CD4-positive, CD25-positive, alpha-beta regulatory T cell (primary cell): ENCODE measurements around the gene STAT5A. TPM values are rescaled to one million over a fixed set of nuclear protein-coding genes. Genes with fewer than 3 reads are reported as not detected.
"Not testable (repeated sequence)": the region's sequence is repeated elsewhere in the genome, so short reads cannot be mapped to it uniquely, and the experiment has no call there.

ENCODE experiments used
- ATAC-seq, 2 donors: fragments of 150-1000 bp; cut with Tn5 transposase; one replicate each; pipeline ENCODE4 v1.10.0; 2021; ENCODE audit warnings: low read depth in 2 of 2, moderate number of reproducible peaks in 2 of 2, moderate library complexity in 1 of 2
- DNase-seq, 3 donors: peaks; one replicate each; pipeline versions ENCODE4 v3.0.0 to v3.0.0-alpha.2; 2012 to 2022; ENCODE audit warnings: mixed read lengths in 1 of 3
- H3K27ac ChIP-seq: one replicate; pipeline ENCODE4 v1.7.0; 2013; ENCODE audit warnings: mild to moderate bottlenecking, low read length; ENCODE audit not compliant: insufficient read depth, poor library complexity, severe bottlenecking
- H3K27me3 ChIP-seq: one replicate; pipeline ENCODE4 v1.7.0; 2013; ENCODE audit warnings: low read length; ENCODE audit not compliant: control insufficient read depth, insufficient read depth
- H3K36me3 ChIP-seq: one replicate; pipeline ENCODE4 v1.7.0; 2013; ENCODE audit warnings: mild to moderate bottlenecking, low read length, moderate library complexity; ENCODE audit not compliant: control insufficient read depth, insufficient read depth
- H3K4me1 ChIP-seq: 2 replicates; pipeline ENCODE4 v1.7.0; 2013; ENCODE audit warnings: mild to moderate bottlenecking, low read length; ENCODE audit not compliant: insufficient read depth, control insufficient read depth, poor library complexity, severe bottlenecking
- H3K4me3 ChIP-seq: one replicate; pipeline ENCODE4 v1.7.0; 2013; ENCODE audit warnings: low read depth, mild to moderate bottlenecking, low read length, moderate library complexity
- H3K9me3 ChIP-seq, 2 experiments: 1 replicate in 1 of 2; 2 replicates in 1 of 2; pipeline ENCODE4 v1.7.0; 2013; ENCODE audit warnings: low read length in 2 of 2, mild to moderate bottlenecking in 1 of 2, moderate library complexity in 1 of 2; ENCODE audit not compliant: control insufficient read depth in 2 of 2
- H3K27ac Mint-ChIP-seq, 3 donors: one replicate each; pipeline ENCODE4 v1.8.0; 2020 to 2022; ENCODE audit warnings: mild to moderate bottlenecking in 3 of 3, mixed read lengths in 3 of 3, moderate library complexity in 2 of 3
- H3K27me3 Mint-ChIP-seq: one replicate; pipeline ENCODE4 v1.8.0; 2022; ENCODE audit warnings: mild to moderate bottlenecking, mixed read lengths
- H3K36me3 Mint-ChIP-seq: one replicate; pipeline ENCODE4 v1.8.0; 2020; ENCODE audit warnings: mixed read lengths
- H3K4me1 Mint-ChIP-seq, 4 donors: one replicate each; pipeline ENCODE4 v1.8.0; 2020 to 2022; ENCODE audit warnings: mixed read lengths in 4 of 4, mild to moderate bottlenecking in 1 of 4
- H3K4me3 Mint-ChIP-seq, 4 donors: one replicate each; pipeline ENCODE4 v1.8.0; 2020 to 2022; ENCODE audit warnings: mild to moderate bottlenecking in 4 of 4, mixed read lengths in 4 of 4, moderate library complexity in 3 of 4
- H3K9me3 Mint-ChIP-seq, 7 donors: one replicate each; pipeline ENCODE4 v1.8.0; 2020 to 2022; ENCODE audit warnings: mixed read lengths in 7 of 7, mild to moderate bottlenecking in 3 of 7, moderate library complexity in 2 of 7
- polyA plus RNA-seq, 4 donors: library from polyadenylated mRNA; unstranded; fragments of 300-500 nt; fragmentation: Illumina TruSeq; gene quantifications; one replicate each; pipeline ENCODE4 v1.2.3, GENCODE V29; 2021
- total RNA-seq: library from RNA; stranded (reverse); gene quantifications from one replicate; pipeline ENCODE4 v1.2.3, GENCODE V29; 2022

STAT5A gene
- total and polyA plus RNA-seq, 5 donors from 2014 or later: 71.1 to 177 (median 76.8) TPM

- ATAC-seq (no peak), DNase-seq (no peak)
- peaks cover 9% of the 10 kb centered on the region for H3K36me3 Mint-ChIP-seq
- H3K9me3 Mint-ChIP-seq: no peaks in the 10 kb centered on the region
- H3K4me1 Mint-ChIP-seq: peaks cover 33 to 73% (median 55%) of the 10 kb centered on the region in 4 donors
- H3K4me3 Mint-ChIP-seq: peak overlapping the region in 2 of 4 donors; percentile 0 to 50
- no peaks in the 10 kb centered on the region for H3K27me3 Mint-ChIP-seq
- H3K4me3 ChIP-seq: no peak overlapping the region
- H3K27me3 ChIP-seq: no peaks in the 10 kb centered on the region
- H3K36me3 ChIP-seq: peaks cover 10% of the 10 kb centered on the region
- H3K4me1 ChIP-seq: peaks cover 19% of the 10 kb centered on the region
- peak overlapping the region in 2 of 3 donors; percentile 54 to 75 for H3K27ac Mint-ChIP-seq
- H3K27ac ChIP-seq: no peak overlapping the region
- no peaks in the 10 kb centered on the region for H3K9me3 ChIP-seq
Measured at GRCh38 chr17:42358434-42358833, 70.1 kb downstream of the STAT5A start.

- ATAC-seq (no peak), DNase-seq (no peak)
- peaks cover 10% of the 10 kb centered on the region for H3K36me3 ChIP-seq
- Mint-ChIP-seq H3K27ac (peak overlapping the region in 1 of 3 donors; percentile 54), H3K9me3 (peaks cover 0 to 2% (median 0%) of the 10 kb centered on the region in 7 donors), H3K4me1 (peaks cover 32 to 74% (median 57%) of the 10 kb centered on the region in 4 donors), H3K4me3 (no peak overlapping the region), H3K27me3 (no peaks in the 10 kb centered on the region), H3K36me3 (peaks cover 10% of the 10 kb centered on the region)
- peaks cover 20% of the 10 kb centered on the region for H3K4me1 ChIP-seq
- no peak overlapping the region for H3K27ac ChIP-seq
- no peaks in the 10 kb centered on the region for H3K9me3 ChIP-seq
- no peaks in the 10 kb centered on the region for H3K27me3 ChIP-seq
- H3K4me3 ChIP-seq: no peak overlapping the region
Measured at GRCh38 chr17:42359133-42359532, 70.8 kb downstream of the STAT5A start.

GRCh38 chr17:42360388-42360787 lies 72.1 kb downstream of the STAT5A start:
- not testable (repeated sequence) for H3K27ac ChIP-seq, H3K27me3 ChIP-seq, H3K9me3 ChIP-seq, H3K4me3 ChIP-seq, H3K27me3 Mint-ChIP-seq, DNase-seq, H3K27ac Mint-ChIP-seq, H3K9me3 Mint-ChIP-seq, ATAC-seq, H3K36me3 ChIP-seq, H3K4me3 Mint-ChIP-seq
- H3K36me3 Mint-ChIP-seq: peaks cover 21% of the 10 kb centered on the region
- H3K4me1 ChIP-seq: peaks cover 23% of the 10 kb centered on the region
- H3K4me1 Mint-ChIP-seq: peaks cover 34 to 77% (median 63%) of the 10 kb centered on the region in 4 donors

Other genes starting within 250 kb of the STAT5A start
- gene C17orf113, start 237.9 kb upstream of the STAT5A start, total RNA-seq: 0.27 TPM
- under 1 TPM; 0.09 to 0.46 (median 0.38) TPM for gene C17orf113, start 237.9 kb upstream of the STAT5A start, polyA plus RNA-seq
- not detected for gene ZNF385C, start 190.0 kb upstream of the STAT5A start, total RNA-seq
- under 1 TPM in 1 of 4 donors, not detected in 3; 0.21 TPM for gene ZNF385C, start 190.0 kb upstream of the STAT5A start, polyA plus RNA-seq
- 24.4 TPM for gene DHX58, start 175.8 kb upstream of the STAT5A start, total RNA-seq
- gene DHX58, start 175.8 kb upstream of the STAT5A start, polyA plus RNA-seq: 10 to 100 TPM in 3 of 4 donors, 1 to 10 TPM in 1; 7.2 to 20.9 (median 14.5) TPM
- 26.5 TPM for gene KAT2A, start 167.1 kb upstream of the STAT5A start, total RNA-seq
- 1 to 10 TPM; 2.5 to 5.7 (median 4.4) TPM for gene KAT2A, start 167.1 kb upstream of the STAT5A start, polyA plus RNA-seq
- not detected for gene HSPB9, start 165.7 kb upstream of the STAT5A start, total RNA-seq
- gene HSPB9, start 165.7 kb upstream of the STAT5A start, polyA plus RNA-seq: under 1 TPM in 2 of 4 donors, not detected in 2; 0.08 to 0.28 TPM
- 93.7 TPM for gene RAB5C, start 133.5 kb upstream of the STAT5A start, total RNA-seq
- gene RAB5C, start 133.5 kb upstream of the STAT5A start, polyA plus RNA-seq: 10 to 100 TPM; 56.0 to 98.5 (median 69.9) TPM
- 0.47 TPM for gene KCNH4, start 107.4 kb upstream of the STAT5A start, total RNA-seq
- not detected for gene KCNH4, start 107.4 kb upstream of the STAT5A start, polyA plus RNA-seq
- not detected for gene HCRT, start 103.0 kb upstream of the STAT5A start, total RNA-seq
- not detected for gene HCRT, start 103.0 kb upstream of the STAT5A start, polyA plus RNA-seq
- 13.6 TPM for gene GHDC, start 94.0 kb upstream of the STAT5A start, total RNA-seq
- gene GHDC, start 94.0 kb upstream of the STAT5A start, polyA plus RNA-seq: 10 to 100 TPM; 11.1 to 17.8 (median 13.2) TPM
- 241 TPM for gene STAT5B, start 12.1 kb upstream of the STAT5A start, total RNA-seq
- gene STAT5B, start 12.1 kb upstream of the STAT5A start, polyA plus RNA-seq: 100 to 1,000 TPM; 109 to 117 (median 112) TPM
- 262 TPM for gene STAT3, start 99.9 kb downstream of the STAT5A start, total RNA-seq
- 100 to 1,000 TPM; 100 to 125 (median 118) TPM for gene STAT3, start 99.9 kb downstream of the STAT5A start, polyA plus RNA-seq
- 1.1 TPM for gene CAVIN1, start 134.8 kb downstream of the STAT5A start, total RNA-seq
- gene CAVIN1, start 134.8 kb downstream of the STAT5A start, polyA plus RNA-seq: under 1 TPM; 0.03 to 0.31 (median 0.14) TPM
- 28.1 TPM for gene ATP6V0A1, start 170.4 kb downstream of the STAT5A start, total RNA-seq
- 10 to 100 TPM; 13.8 to 16.4 (median 15.2) TPM for gene ATP6V0A1, start 170.4 kb downstream of the STAT5A start, polyA plus RNA-seq
- 11.8 TPM for gene NAGLU, start 247.7 kb downstream of the STAT5A start, total RNA-seq
- 10 to 100 TPM in 3 of 4 donors, 1 to 10 TPM in 1; 9.2 to 17.2 (median 12.0) TPM for gene NAGLU, start 247.7 kb downstream of the STAT5A start, polyA plus RNA-seq